Adrenal gland (tissue), 5 donors: ENCODE results near the gene RFX1.

ENCODE experiments used
- POLR2A ChIP-seq, 2 donors: fragments of 450-650 bp; IDR thresholded peaks; one replicate each; pipeline ENCODE4 v1.6.1; 2017; ENCODE audit warnings: antibody characterized with exemption in 2 of 2, mild to moderate bottlenecking in 2 of 2, moderate library complexity in 1 of 2
- TF ChIP-seq, protein P1 (sequence below), 6 experiments: fragments of 450-650 bp in 4 of 6; fragments of 200-600 bp in 2 of 6; sonication (generic) in 1 of 6; IDR thresholded peaks; 1 replicate in 5 of 6; 2 replicates in 1 of 6; pipeline versions ENCODE4 v1.5.1 to v1.8.0; 2016 to 2021; ENCODE audit warnings: antibody characterized with exemption in 6 of 6, mild to moderate bottlenecking in 2 of 6, moderate library complexity in 1 of 6
- donor health status: DM: no; HTN: no; CAD: no.

DNA sequence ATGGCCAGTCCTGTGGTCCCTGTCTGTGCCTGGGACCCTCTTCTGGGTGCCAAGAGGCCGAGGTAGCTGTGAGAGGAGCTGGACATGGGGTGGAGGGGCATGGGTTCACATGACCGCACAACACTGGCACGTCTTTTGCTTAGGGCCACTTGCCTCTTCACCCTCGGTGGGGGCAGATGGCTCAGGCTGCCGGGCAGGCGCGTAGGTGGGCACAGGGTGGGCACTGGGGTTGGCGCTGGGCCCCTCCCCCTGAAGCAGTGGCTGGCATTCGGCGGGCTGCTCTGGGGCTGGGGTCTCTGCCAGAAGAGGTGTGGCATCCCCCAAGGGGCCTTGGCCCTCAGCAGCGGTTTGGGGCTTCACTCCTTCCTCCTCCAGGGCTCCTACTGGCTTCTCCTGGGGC, 47.4 kb upstream of the RFX1 start:
- TF ChIP-seq, protein P1, sequence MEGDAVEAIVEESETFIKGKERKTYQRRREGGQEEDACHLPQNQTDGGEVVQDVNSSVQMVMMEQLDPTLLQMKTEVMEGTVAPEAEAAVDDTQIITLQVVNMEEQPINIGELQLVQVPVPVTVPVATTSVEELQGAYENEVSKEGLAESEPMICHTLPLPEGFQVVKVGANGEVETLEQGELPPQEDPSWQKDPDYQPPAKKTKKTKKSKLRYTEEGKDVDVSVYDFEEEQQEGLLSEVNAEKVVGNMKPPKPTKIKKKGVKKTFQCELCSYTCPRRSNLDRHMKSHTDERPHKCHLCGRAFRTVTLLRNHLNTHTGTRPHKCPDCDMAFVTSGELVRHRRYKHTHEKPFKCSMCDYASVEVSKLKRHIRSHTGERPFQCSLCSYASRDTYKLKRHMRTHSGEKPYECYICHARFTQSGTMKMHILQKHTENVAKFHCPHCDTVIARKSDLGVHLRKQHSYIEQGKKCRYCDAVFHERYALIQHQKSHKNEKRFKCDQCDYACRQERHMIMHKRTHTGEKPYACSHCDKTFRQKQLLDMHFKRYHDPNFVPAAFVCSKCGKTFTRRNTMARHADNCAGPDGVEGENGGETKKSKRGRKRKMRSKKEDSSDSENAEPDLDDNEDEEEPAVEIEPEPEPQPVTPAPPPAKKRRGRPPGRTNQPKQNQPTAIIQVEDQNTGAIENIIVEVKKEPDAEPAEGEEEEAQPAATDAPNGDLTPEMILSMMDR (IDR thresholded peaks at IDR 0.05) = no peak
- no peak for TF ChIP-seq POLR2A (IDR thresholded peaks at IDR 0.05)
